Measurements from ENCODE around the gene FGFR3. TPM values are rescaled to one million over a fixed set of nuclear protein-coding genes. Genes with fewer than 3 reads are reported as not detected.

Gene FGFR3
- total RNA-seq, 5 donors from 2014 or later (not counting 1 experiment from before 2014, with no cell fraction given) = 0.70 to 0.91 (median 0.90) TPM; not detected in 2

DNA sequence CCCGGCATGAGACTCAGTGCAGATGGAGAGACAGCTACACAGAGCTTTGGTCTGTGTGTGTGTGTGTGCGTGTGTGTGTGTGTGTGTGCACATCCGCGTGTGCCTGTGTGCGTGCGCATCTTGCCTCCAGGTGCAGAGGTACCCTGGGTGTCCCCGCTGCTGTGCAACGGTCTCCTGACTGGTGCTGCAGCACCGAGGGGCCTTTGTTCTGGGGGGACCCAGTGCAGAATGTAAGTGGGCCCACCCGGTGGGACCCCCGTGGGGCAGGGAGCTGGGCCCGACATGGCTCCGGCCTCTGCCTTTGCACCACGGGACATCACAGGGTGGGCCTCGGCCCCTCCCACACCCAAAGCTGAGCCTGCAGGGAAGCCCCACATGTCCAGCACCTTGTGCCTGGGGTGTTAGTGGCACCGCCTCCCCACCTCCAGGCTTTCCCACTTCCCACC is 14.3 kb downstream of the FGFR3 start:
- Histone ChIP-seq H3K27me3 (replicated peaks in 1 of 2; ENCODE audit: control insufficient read depth in 2 of 2, extremely low read depth in 1 of 2, insufficient read depth in 2 of 2, low read length in 1 of 2) (no peaks in the 10 kb centered on the region), H3K27ac (ENCODE audit: low read length) (no peak overlapping the region), H3K4me3 (ENCODE audit: control insufficient read depth in 1 of 2, extremely low read depth in 1 of 2, low read length in 1 of 2) (no peak overlapping the region), H3K4me1 (ENCODE audit: control insufficient read depth in 1 of 2, extremely low read depth in 1 of 2, insufficient read depth in 2 of 2, low read length in 2 of 2) (peaks cover 0 to 4% of the 10 kb centered on the region in 2 experiments), H3K9me3 (no peaks in the 10 kb centered on the region), H3K36me3 (ENCODE audit: control insufficient read depth in 2 of 2, extremely low read depth in 1 of 2, insufficient read depth in 1 of 2, low read length in 1 of 2) (no peaks in the 10 kb centered on the region)
- no peaks in the 10 kb centered on the region for H3K27me3 Mint-ChIP-seq
- CTCF ChIA-PET = interaction anchor here in 1 of 2 donors (1.2 kb wide), 1 partner anchor 26 kb away, joined by 3 read pairs; no protein-coding TSS in a partner anchor
- H3K27ac Mint-ChIP-seq = no peak overlapping the region
- no peak overlapping the region for H3K4me3 Mint-ChIP-seq
- no peaks in the 10 kb centered on the region for H3K4me1 Mint-ChIP-seq
- POLR2A ChIA-PET = no interaction called here
- peaks cover under 1% of the 10 kb centered on the region for H3K36me3 Mint-ChIP-seq
- DNase-seq (no peak), ATAC-seq (replicated peaks in 1 of 4) (no peak)
- 64% methylated on average over 14 of the region's 16 CpGs for WGBS (ENCODE audit: insufficient coverage)
- H3K9me3 Mint-ChIP-seq = no peaks in the 10 kb centered on the region

DNA sequence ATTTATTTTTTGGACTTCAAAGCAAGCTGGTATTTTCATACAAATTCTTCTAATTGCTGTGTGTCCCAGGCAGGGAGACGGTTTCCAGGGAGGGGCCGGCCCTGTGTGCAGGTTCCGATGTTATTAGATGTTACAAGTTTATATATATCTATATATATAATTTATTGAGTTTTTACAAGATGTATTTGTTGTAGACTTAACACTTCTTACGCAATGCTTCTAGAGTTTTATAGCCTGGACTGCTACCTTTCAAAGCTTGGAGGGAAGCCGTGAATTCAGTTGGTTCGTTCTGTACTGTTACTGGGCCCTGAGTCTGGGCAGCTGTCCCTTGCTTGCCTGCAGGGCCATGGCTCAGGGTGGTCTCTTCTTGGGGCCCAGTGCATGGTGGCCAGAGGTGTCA is 15.3 kb downstream of the FGFR3 start:
- Mint-ChIP-seq H3K4me1 (no peaks in the 10 kb centered on the region), H3K27me3 (no peaks in the 10 kb centered on the region), H3K27ac (no peak overlapping the region), H3K9me3 (no peaks in the 10 kb centered on the region), H3K4me3 (no peak overlapping the region), H3K36me3 (peaks cover 3% of the 10 kb centered on the region)
- ATAC-seq (replicated peaks in 1 of 4) (no peak), DNase-seq (no peak)
- Histone ChIP-seq H3K27me3 (replicated peaks in 1 of 2; ENCODE audit: control insufficient read depth in 2 of 2, extremely low read depth in 1 of 2, insufficient read depth in 2 of 2, low read length in 1 of 2) (no peaks in the 10 kb centered on the region), H3K4me3 (ENCODE audit: control insufficient read depth in 1 of 2, extremely low read depth in 1 of 2, low read length in 1 of 2) (no peak overlapping the region), H3K4me1 (ENCODE audit: control insufficient read depth in 1 of 2, extremely low read depth in 1 of 2, insufficient read depth in 2 of 2, low read length in 2 of 2) (peaks cover 0 to 4% of the 10 kb centered on the region in 2 experiments), H3K27ac (ENCODE audit: low read length) (no peak overlapping the region), H3K36me3 (ENCODE audit: control insufficient read depth in 2 of 2, extremely low read depth in 1 of 2, insufficient read depth in 1 of 2, low read length in 1 of 2) (peaks cover under 1 to 4% of the 10 kb centered on the region in 2 donors), H3K9me3 (no peaks in the 10 kb centered on the region)
- ChIA-PET POLR2A (no interaction called here), CTCF (interaction anchor here in 1 of 2 donors (0.6 to 0.8 kb wide), 2 partner anchors 14 to 711 kb away, joined by 4 read pairs; no protein-coding TSS in a partner anchor)
- 94% methylated on average over 3 of the region's 6 CpGs for WGBS (ENCODE audit: insufficient coverage)

DNA sequence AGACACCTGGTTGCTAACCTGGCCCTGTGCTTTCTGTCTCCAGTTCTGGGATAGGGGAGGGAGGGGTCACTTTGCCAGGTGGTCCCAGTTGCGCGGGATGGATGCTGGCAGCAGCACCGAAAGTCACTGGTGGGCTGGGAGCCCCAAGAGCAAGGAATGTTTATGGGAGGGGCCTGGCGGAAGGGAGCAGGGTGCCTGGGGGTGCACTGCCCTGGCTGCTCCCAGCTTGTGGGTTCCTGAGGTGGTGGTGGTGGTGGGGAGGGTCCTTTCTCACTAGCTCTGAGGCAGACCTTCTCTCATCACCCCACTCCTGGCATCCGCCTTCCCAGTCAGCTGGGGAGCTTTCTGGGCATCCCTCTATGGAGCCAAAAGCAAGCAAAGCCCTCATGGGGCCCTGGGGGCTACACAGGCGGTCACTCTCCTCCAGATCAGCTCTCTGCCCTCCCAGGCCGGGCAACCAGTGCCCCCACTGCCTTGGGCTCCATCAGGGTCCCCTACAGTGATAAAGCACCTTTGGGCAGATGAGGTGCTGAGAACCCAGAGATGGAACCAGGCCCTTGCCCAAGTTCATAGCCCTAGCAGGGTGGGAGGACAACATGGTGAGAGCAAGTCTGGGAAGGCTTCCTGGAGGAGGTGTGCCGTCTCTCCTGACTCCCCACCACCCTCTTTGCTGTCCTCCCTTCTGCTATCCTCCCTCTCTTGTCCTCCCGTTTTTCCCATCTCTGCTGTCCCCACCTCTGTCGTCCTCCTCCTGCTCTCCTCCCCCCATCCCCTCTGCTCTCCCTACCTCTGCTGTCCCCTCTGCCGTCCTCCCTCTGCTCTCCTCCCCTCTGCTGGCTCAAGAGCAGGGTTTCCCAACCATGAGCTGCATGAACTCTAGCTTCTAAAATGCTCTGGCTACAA is 16.0 kb downstream of the FGFR3 start:
- H3K27ac ChIP-seq (ENCODE audit: low read length) = no peak overlapping the region
- Mint-ChIP-seq H3K4me3 (no peak overlapping the region), H3K9me3 (no peaks in the 10 kb centered on the region), H3K4me1 (no peaks in the 10 kb centered on the region), H3K36me3 (peaks cover 7% of the 10 kb centered on the region), H3K27ac (no peak overlapping the region), H3K27me3 (no peaks in the 10 kb centered on the region)
- DNase-seq (no peak), ATAC-seq (replicated peaks in 1 of 4) (no peak)
- H3K9me3 ChIP-seq = no peaks in the 10 kb centered on the region
- H3K36me3 ChIP-seq (ENCODE audit: control insufficient read depth in 2 of 2, extremely low read depth in 1 of 2, insufficient read depth in 1 of 2, low read length in 1 of 2) = peaks cover 7 to 8% of the 10 kb centered on the region in 2 donors
- peaks cover 0 to 4% of the 10 kb centered on the region in 2 experiments for H3K4me1 ChIP-seq (ENCODE audit: control insufficient read depth in 1 of 2, extremely low read depth in 1 of 2, insufficient read depth in 2 of 2, low read length in 2 of 2)
- POLR2A ChIA-PET = no interaction called here
- CTCF ChIA-PET = interaction anchor here in 1 of 2 donors (0.8 kb wide), 1 partner anchor 14 kb away, joined by 4 read pairs; no protein-coding TSS in a partner anchor
- 88% methylated on average over 7 of the region's 11 CpGs for WGBS (ENCODE audit: insufficient coverage)
- H3K4me3 ChIP-seq (ENCODE audit: control insufficient read depth in 1 of 2, extremely low read depth in 1 of 2, low read length in 1 of 2) = no peak overlapping the region
- H3K27me3 ChIP-seq (replicated peaks in 1 of 2; ENCODE audit: control insufficient read depth in 2 of 2, extremely low read depth in 1 of 2, insufficient read depth in 2 of 2, low read length in 1 of 2) = no peaks in the 10 kb centered on the region

DNA sequence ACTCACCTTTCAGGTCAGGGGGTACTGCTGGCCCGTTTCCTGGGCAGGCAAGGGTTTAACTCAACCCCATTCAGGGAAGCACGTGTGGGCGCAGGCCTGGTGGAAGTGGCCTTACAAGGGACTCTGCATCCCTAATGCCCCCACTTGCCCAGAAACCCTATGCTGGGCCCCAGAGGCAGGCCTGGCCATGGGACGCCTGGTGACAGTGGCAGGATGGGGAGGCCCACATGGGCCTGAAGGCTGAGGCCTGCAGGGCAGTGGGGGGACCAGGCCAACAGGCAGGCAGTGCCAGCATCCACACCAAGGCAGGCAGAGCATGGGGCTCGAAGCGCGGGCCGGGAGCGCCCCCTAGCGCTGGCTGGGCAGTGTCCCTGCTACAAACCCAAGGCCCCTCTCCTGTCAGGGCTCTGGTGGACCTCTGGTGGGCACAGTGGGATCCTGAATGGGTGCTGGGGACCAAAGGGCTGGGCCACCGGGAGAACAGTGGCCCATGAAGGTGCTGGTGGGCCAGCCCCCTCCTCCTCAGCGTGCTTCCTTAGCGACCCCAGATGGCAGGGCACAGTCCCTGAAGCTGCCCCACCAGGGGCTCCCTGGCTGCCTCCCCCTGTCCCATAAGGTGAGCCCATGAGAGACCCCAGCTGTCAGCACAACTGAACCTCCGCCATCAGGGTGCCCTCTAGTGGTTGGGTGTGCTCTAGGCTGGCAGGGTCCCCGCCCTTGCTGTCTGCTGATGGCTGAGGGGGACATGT is 16.8 kb downstream of the FGFR3 start:
- peaks cover 13% of the 10 kb centered on the region for H3K36me3 Mint-ChIP-seq
- DNase-seq (peak in 32 of 35 experiments; percentile 17 to 76 (median 52)), ATAC-seq (replicated peaks in 1 of 4) (peak; percentile 58 to 88 (median 75))
- H3K27me3 Mint-ChIP-seq = no peaks in the 10 kb centered on the region
- H3K4me1 ChIP-seq (ENCODE audit: control insufficient read depth in 1 of 2, extremely low read depth in 1 of 2, insufficient read depth in 2 of 2, low read length in 2 of 2) = peaks cover 0 to 4% of the 10 kb centered on the region in 2 experiments
- 48% methylated on average over 6 of the region's 15 CpGs for WGBS (ENCODE audit: insufficient coverage)
- H3K36me3 ChIP-seq (ENCODE audit: control insufficient read depth in 2 of 2, extremely low read depth in 1 of 2, insufficient read depth in 1 of 2, low read length in 1 of 2) = peaks cover 9 to 15% of the 10 kb centered on the region in 2 donors
- H3K4me3 Mint-ChIP-seq = no peak overlapping the region
- H3K9me3 ChIP-seq = no peaks in the 10 kb centered on the region
- no peaks in the 10 kb centered on the region for H3K27me3 ChIP-seq (replicated peaks in 1 of 2; ENCODE audit: control insufficient read depth in 2 of 2, extremely low read depth in 1 of 2, insufficient read depth in 2 of 2, low read length in 1 of 2)
- H3K9me3 Mint-ChIP-seq = no peaks in the 10 kb centered on the region
- ChIA-PET POLR2A (no interaction called here), CTCF (interaction anchor here in 1 of 2 donors (0.6 kb wide), 1 partner anchor 874 kb away, joined by 3 read pairs; no protein-coding TSS in a partner anchor)
- no peak overlapping the region for H3K27ac Mint-ChIP-seq
- H3K4me3 ChIP-seq (ENCODE audit: control insufficient read depth in 1 of 2, extremely low read depth in 1 of 2, low read length in 1 of 2) = no peak overlapping the region
- H3K27ac ChIP-seq (ENCODE audit: low read length) = no peak overlapping the region
- no peaks in the 10 kb centered on the region for H3K4me1 Mint-ChIP-seq

DNA sequence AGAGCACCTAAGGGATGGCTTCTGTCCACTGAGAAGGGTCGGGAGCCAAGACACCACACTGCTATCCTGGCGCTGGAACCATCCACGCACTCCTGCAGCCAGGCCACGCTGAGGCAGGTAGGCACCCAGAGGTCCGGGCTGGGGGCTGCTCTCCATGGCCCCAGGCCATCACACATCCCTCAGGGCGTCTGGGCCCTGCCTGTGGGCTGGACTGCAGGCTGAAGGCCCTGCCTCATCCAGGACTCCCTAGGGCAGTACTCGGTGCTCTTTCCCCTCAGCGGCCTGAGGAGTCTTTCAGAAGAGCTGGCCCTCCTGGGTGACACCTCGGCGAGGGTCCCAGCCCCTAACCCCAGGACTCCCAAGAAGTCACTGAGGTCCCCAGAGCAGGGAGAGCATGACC is 17.7 kb downstream of the FGFR3 start:
- Histone ChIP-seq H3K36me3 (ENCODE audit: control insufficient read depth in 2 of 2, extremely low read depth in 1 of 2, insufficient read depth in 1 of 2, low read length in 1 of 2) (peaks cover 17 to 23% of the 10 kb centered on the region in 2 donors), H3K4me3 (ENCODE audit: control insufficient read depth in 1 of 2, extremely low read depth in 1 of 2, low read length in 1 of 2) (no peak overlapping the region), H3K27ac (ENCODE audit: low read length) (no peak overlapping the region), H3K27me3 (replicated peaks in 1 of 2; ENCODE audit: control insufficient read depth in 2 of 2, extremely low read depth in 1 of 2, insufficient read depth in 2 of 2, low read length in 1 of 2) (no peaks in the 10 kb centered on the region), H3K9me3 (no peaks in the 10 kb centered on the region), H3K4me1 (ENCODE audit: control insufficient read depth in 1 of 2, extremely low read depth in 1 of 2, insufficient read depth in 2 of 2, low read length in 2 of 2) (peaks cover 0 to 4% of the 10 kb centered on the region in 2 experiments)
- no peak for ATAC-seq (replicated peaks in 1 of 4)
- H3K36me3 Mint-ChIP-seq = peaks cover 15% of the 10 kb centered on the region
- WGBS (ENCODE audit: insufficient coverage) = 91% methylated on average over 7 of the region's 10 CpGs
- H3K27me3 Mint-ChIP-seq = no peaks in the 10 kb centered on the region
- H3K27ac Mint-ChIP-seq = no peak overlapping the region
- no peak for DNase-seq
- H3K4me3 Mint-ChIP-seq = no peak overlapping the region
- CTCF ChIA-PET = interaction anchor here in 1 of 2 donors (0.6 kb wide), 1 partner anchor 875 kb away, joined by 3 read pairs; no protein-coding TSS in a partner anchor
- no peaks in the 10 kb centered on the region for H3K4me1 Mint-ChIP-seq
- POLR2A ChIA-PET = no interaction called here
- H3K9me3 Mint-ChIP-seq = no peaks in the 10 kb centered on the region

DNA sequence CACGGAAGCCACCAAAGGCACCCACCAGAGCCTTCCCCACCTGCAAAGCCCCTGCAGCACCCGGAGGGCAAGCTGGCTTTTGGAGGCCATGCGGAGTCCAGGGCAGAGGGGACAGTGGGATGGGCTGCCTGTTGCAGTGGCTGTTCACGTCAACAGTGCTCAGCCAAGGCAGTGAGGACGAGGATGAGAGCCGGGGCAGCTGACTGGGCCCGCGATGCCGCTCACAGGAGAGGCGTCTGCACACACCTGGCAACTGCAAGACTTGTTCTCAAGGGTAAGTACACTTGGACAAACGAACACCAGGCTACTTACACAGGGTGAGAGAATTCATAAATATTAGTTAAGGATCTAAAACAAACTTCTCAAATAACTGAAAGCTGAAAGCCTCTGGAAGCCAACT is 19.6 kb downstream of the FGFR3 start:
- H3K27ac ChIP-seq (ENCODE audit: low read length) = no peak overlapping the region
- H3K36me3 ChIP-seq (ENCODE audit: control insufficient read depth in 2 of 2, extremely low read depth in 1 of 2, insufficient read depth in 1 of 2, low read length in 1 of 2) = peaks cover 22 to 43% of the 10 kb centered on the region in 2 donors
- ChIA-PET POLR2A (no interaction called here), CTCF (interaction anchor here in 1 of 2 donors (1.0 kb wide), 1 partner anchor 86 kb away, joined by 3 read pairs; no protein-coding TSS in a partner anchor)
- WGBS (ENCODE audit: insufficient coverage) = 98% methylated on average over 10 of the region's 11 CpGs
- H3K27me3 Mint-ChIP-seq = no peaks in the 10 kb centered on the region
- H3K4me1 ChIP-seq (ENCODE audit: control insufficient read depth in 1 of 2, extremely low read depth in 1 of 2, insufficient read depth in 2 of 2, low read length in 2 of 2) = peaks cover 0 to 4% of the 10 kb centered on the region in 2 experiments
- H3K4me3 Mint-ChIP-seq = no peak overlapping the region
- H3K36me3 Mint-ChIP-seq = peaks cover 25% of the 10 kb centered on the region
- H3K4me3 ChIP-seq (ENCODE audit: control insufficient read depth in 1 of 2, extremely low read depth in 1 of 2, low read length in 1 of 2) = no peak overlapping the region
- H3K9me3 Mint-ChIP-seq = no peaks in the 10 kb centered on the region
- H3K27ac Mint-ChIP-seq = no peak overlapping the region
- H3K4me1 Mint-ChIP-seq = no peaks in the 10 kb centered on the region
- no peaks in the 10 kb centered on the region for H3K9me3 ChIP-seq
- no peaks in the 10 kb centered on the region for H3K27me3 ChIP-seq (replicated peaks in 1 of 2; ENCODE audit: control insufficient read depth in 2 of 2, extremely low read depth in 1 of 2, insufficient read depth in 2 of 2, low read length in 1 of 2)
- DNase-seq (no peak), ATAC-seq (replicated peaks in 1 of 4) (no peak)

All from T-cell (primary cell).